NT2/D1 (cell line): ENCODE results near the gene TUT4.

Source experiments
- DNase-seq: peaks from one replicate; pipeline ENCODE4 v3.0.0-alpha.2; 2011; ENCODE audit warnings: low read depth, low spot score
- H3K27me3 ChIP-seq: 2 replicates; pipeline ENCODE4 v1.6.0; 2011; ENCODE audit warnings: mild to moderate bottlenecking; ENCODE audit not compliant: insufficient read length, insufficient read depth
- H3K36me3 ChIP-seq: 2 replicates; pipeline ENCODE4 v1.6.1; 2011; ENCODE audit warnings: mild to moderate bottlenecking, low read length, mixed read lengths; ENCODE audit not compliant: insufficient read depth, insufficient read length
- H3K4me1 ChIP-seq: 2 replicates; pipeline ENCODE4 v1.5.1; 2011; ENCODE audit not compliant: insufficient read depth, insufficient read length
- H3K4me3 ChIP-seq: 2 replicates; pipeline ENCODE4 v1.5.1; 2011; ENCODE audit warnings: low read depth; ENCODE audit not compliant: insufficient read length
- H3K9ac ChIP-seq: 2 replicates; pipeline ENCODE4 v1.6.0; 2011; ENCODE audit warnings: low read depth; ENCODE audit not compliant: insufficient read length
- H3K9me3 ChIP-seq: 2 replicates; pipeline ENCODE4 v1.5.1; 2011; ENCODE audit warnings: mild to moderate bottlenecking, low read length; ENCODE audit not compliant: insufficient read depth
- SUZ12 ChIP-seq: IDR thresholded peaks from 2 replicates; pipeline ENCODE4 v1.6.1; 2011; ENCODE audit not compliant: insufficient read length, insufficient read depth; ENCODE audit errors: extremely low read depth
- YY1 ChIP-seq: IDR thresholded peaks from 2 replicates; pipeline ENCODE4 v1.6.1; 2011; ENCODE audit not compliant: insufficient read length, insufficient read depth
- ZNF274 ChIP-seq: IDR thresholded peaks from 2 replicates; pipeline ENCODE4 v1.6.1; 2011; ENCODE audit warnings: mild to moderate bottlenecking, low read depth, low read length

Gene TUT4

GRCh38 chr1:52511851-52512615 lies 40.9 kb downstream of the TUT4 start:
- H3K9me3 ChIP-seq: no peaks in the 10 kb centered on the region
- no peaks in the 10 kb centered on the region for H3K27me3 ChIP-seq
- no peak for DNase-seq
- H3K9ac ChIP-seq: no peak overlapping the region
- H3K4me1 ChIP-seq: no peaks in the 10 kb centered on the region
- TF ChIP-seq SUZ12 (no peak), YY1 (no peak), ZNF274 (no peak)
- no peak overlapping the region for H3K4me3 ChIP-seq
- H3K36me3 ChIP-seq: peaks cover 47% of the 10 kb centered on the region

GRCh38 chr1:52511439-52511838 lies 41.5 kb downstream of the TUT4 start:
- peaks cover 50% of the 10 kb centered on the region for H3K36me3 ChIP-seq
- no peak for TF ChIP-seq SUZ12
- no peak for TF ChIP-seq YY1
- TF ChIP-seq ZNF274: no peak
- no peaks in the 10 kb centered on the region for H3K9me3 ChIP-seq
- DNase-seq: no peak
- no peak overlapping the region for H3K4me3 ChIP-seq
- H3K4me1 ChIP-seq: no peaks in the 10 kb centered on the region
- H3K9ac ChIP-seq: no peak overlapping the region
- no peaks in the 10 kb centered on the region for H3K27me3 ChIP-seq

GRCh38 chr1:52506920-52507546 lies 45.9 kb downstream of the TUT4 start:
- no peak for DNase-seq
- Histone ChIP-seq H3K4me3 (no peak overlapping the region), H3K9me3 (no peaks in the 10 kb centered on the region), H3K4me1 (no peaks in the 10 kb centered on the region), H3K36me3 (peaks cover 21% of the 10 kb centered on the region), H3K27me3 (no peaks in the 10 kb centered on the region), H3K9ac (no peak overlapping the region)
- no peak for TF ChIP-seq ZNF274
- no peak for TF ChIP-seq YY1
- no peak for TF ChIP-seq SUZ12

GRCh38 chr1:52506349-52506748 lies 46.5 kb downstream of the TUT4 start:
- Histone ChIP-seq H3K9ac (no peak overlapping the region), H3K4me1 (no peaks in the 10 kb centered on the region), H3K36me3 (peaks cover 25% of the 10 kb centered on the region), H3K4me3 (no peak overlapping the region), H3K9me3 (no peaks in the 10 kb centered on the region), H3K27me3 (no peaks in the 10 kb centered on the region)
- DNase-seq: no peak
- TF ChIP-seq YY1: no peak
- no peak for TF ChIP-seq SUZ12

GRCh38 chr1:52504720-52505119 lies 48.2 kb downstream of the TUT4 start:
- Histone ChIP-seq H3K4me3 (no peak overlapping the region), H3K4me1 (no peaks in the 10 kb centered on the region), H3K27me3 (no peaks in the 10 kb centered on the region), H3K36me3 (peaks cover 24% of the 10 kb centered on the region), H3K9ac (no peak overlapping the region), H3K9me3 (no peaks in the 10 kb centered on the region)
- TF ChIP-seq YY1: no peak
- no peak for TF ChIP-seq SUZ12
- DNase-seq: no peak

GRCh38 chr1:52503706-52504105 lies 49.2 kb downstream of the TUT4 start:
- Histone ChIP-seq H3K4me1 (no peaks in the 10 kb centered on the region), H3K27me3 (no peaks in the 10 kb centered on the region), H3K9me3 (no peaks in the 10 kb centered on the region), H3K4me3 (no peak overlapping the region), H3K9ac (no peak overlapping the region), H3K36me3 (peaks cover 17% of the 10 kb centered on the region)
- no peak for TF ChIP-seq YY1
- no peak for TF ChIP-seq ZNF274
- no peak for DNase-seq

- Histone ChIP-seq H3K4me3 (no peak overlapping the region), H3K4me1 (no peaks in the 10 kb centered on the region), H3K36me3 (peaks cover 17% of the 10 kb centered on the region), H3K27me3 (no peaks in the 10 kb centered on the region), H3K9ac (no peak overlapping the region), H3K9me3 (no peaks in the 10 kb centered on the region)
- no peak for TF ChIP-seq YY1
- no peak for TF ChIP-seq SUZ12
- no peak for TF ChIP-seq ZNF274
- no peak for DNase-seq
Observed at GRCh38 chr1:52502789-52503188, 50.1 kb downstream of the TUT4 start.
